GM18951 (cell line): ENCODE measurements around the gene TNN.
A peak's percentile ranks its signal among the peaks of the same experiment; 100 is the strongest.
"Not testable (repeated sequence)": the region's sequence is repeated elsewhere in the genome, so short reads cannot be mapped to it uniquely, and the experiment has no call there.

Source experiments
- POLR2A ChIP-seq: IDR thresholded peaks from 4 replicates; pipeline ENCODE4 v1.6.1; 2011; ENCODE audit warnings: mild to moderate bottlenecking; ENCODE audit not compliant: insufficient read length, insufficient read depth; ENCODE audit errors: extremely low read depth
- in situ Hi-C: fragments of 300-500 bp; cut with MboI; formaldehyde crosslinking; loops from one replicate; pipeline ENCODE4 v1.12.0; 2022; ENCODE audit warnings: low sequenced_read_pairs, mixed read lengths, inconsistent platforms; ENCODE audit not compliant: unreplicated experiment

Gene TNN, protein sequence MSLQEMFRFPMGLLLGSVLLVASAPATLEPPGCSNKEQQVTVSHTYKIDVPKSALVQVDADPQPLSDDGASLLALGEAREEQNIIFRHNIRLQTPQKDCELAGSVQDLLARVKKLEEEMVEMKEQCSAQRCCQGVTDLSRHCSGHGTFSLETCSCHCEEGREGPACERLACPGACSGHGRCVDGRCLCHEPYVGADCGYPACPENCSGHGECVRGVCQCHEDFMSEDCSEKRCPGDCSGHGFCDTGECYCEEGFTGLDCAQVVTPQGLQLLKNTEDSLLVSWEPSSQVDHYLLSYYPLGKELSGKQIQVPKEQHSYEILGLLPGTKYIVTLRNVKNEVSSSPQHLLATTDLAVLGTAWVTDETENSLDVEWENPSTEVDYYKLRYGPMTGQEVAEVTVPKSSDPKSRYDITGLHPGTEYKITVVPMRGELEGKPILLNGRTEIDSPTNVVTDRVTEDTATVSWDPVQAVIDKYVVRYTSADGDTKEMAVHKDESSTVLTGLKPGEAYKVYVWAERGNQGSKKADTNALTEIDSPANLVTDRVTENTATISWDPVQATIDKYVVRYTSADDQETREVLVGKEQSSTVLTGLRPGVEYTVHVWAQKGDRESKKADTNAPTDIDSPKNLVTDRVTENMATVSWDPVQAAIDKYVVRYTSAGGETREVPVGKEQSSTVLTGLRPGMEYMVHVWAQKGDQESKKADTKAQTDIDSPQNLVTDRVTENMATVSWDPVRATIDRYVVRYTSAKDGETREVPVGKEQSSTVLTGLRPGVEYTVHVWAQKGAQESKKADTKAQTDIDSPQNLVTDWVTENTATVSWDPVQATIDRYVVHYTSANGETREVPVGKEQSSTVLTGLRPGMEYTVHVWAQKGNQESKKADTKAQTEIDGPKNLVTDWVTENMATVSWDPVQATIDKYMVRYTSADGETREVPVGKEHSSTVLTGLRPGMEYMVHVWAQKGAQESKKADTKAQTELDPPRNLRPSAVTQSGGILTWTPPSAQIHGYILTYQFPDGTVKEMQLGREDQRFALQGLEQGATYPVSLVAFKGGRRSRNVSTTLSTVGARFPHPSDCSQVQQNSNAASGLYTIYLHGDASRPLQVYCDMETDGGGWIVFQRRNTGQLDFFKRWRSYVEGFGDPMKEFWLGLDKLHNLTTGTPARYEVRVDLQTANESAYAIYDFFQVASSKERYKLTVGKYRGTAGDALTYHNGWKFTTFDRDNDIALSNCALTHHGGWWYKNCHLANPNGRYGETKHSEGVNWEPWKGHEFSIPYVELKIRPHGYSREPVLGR (N-terminal part only)

DNA sequence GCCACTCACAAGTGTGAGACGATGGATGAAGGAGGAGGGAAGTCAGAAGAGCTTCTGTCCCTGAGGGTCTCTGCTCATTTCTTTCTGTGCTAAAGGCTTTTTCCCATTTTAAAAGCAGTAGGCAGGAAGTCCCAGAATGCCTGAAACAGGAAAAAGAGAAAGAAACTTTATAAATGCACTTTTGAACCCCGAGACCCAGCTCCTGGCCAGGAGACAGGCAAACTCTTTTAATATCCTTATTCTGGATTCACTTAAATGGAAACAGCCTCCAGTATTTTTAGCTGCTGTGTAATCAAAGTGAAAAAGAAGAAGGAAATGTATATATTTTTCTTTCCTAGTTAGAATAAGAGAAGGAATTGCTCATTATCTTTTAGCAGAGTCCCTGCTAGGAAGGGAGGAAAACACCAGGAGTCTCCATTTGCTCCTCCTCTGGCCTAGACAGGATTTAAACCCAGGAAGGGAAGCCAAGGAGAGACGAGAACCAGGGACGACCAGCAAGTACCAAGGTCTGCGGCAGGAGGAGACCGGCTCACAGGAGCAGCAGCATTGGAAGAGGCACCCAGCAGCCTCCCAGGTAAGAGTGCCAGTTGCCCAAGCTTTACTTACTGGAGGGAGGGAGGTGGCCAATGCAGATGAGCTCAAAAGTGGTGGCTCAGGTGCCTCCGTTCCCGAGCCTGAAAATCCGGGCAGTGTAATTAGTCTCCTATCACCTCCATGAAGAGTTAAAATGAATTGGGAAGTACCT lies at the start of gene TNN:
TNN (plus strand) TSS at position 472 of the 745 bp plus-strand sequence. CDS start 9,586 bp downstream, outside the sequence.
- in situ Hi-C loops: no loop called here
- TF ChIP-seq POLR2A: no peak

GRCh38 chr1:175019524-175019923 lies 48.1 kb upstream of the TNN start:
- no peak for TF ChIP-seq POLR2A
- in situ Hi-C loops: no loop called here

- TF ChIP-seq POLR2A: peak; percentile 90
- in situ Hi-C loops: no loop called here
Measured at GRCh38 chr1:175023043-175023921, 44.4 kb upstream of the TNN start, which contains the start of gene MRPS14. MRPS14 (minus strand) TSS chr1:175023425; CDS start chr1:175023408, 17 bp downstream.

DNA sequence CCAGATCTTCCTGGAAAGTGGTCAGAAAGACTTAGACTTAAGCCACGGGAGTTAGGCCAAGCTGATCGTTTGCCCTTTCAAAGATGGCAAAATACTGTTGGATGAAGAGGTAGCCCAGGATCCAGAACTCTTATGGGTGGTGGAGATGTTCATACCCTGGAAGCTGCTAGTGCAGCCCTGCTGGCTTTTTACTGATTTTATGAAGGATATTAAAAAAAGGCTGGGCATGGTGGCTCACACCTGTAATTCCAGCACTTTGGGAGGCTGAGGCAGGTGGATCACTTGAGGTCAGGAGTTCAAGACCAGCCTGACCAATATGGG lies 43.8 kb upstream of the TNN start:
- in situ Hi-C loops: not testable (repeated sequence)

DNA sequence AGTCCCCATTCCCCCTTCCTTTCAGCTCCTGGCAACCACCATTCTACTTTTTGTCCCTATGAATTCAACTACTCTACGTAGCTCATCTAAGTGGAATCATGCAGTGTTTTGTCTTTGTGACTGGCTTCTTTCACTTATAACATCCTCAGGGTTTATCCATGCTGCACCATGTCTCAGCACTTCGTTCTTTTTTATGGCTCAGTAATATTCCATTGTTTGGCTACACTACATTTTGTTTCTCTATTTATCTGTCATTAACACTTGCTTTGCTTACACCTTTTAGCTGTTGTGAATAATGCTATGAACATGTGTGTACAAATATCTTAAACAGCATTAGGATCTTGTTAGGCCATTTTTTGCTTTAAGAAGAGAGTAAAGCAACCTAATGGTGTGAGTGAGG lies 42.9 kb upstream of the TNN start:
- no peak for TF ChIP-seq POLR2A

GRCh38 chr1:175033953-175034352 lies 33.7 kb upstream of the TNN start:
- in situ Hi-C loops: loop anchor here (5.0 to 25.0 kb wide), 2 partner anchors 103 to 303 kb away; no protein-coding TSS in a partner anchor
- no peak for TF ChIP-seq POLR2A

More for the DNA sequence above, 42.9 kb upstream of the TNN start:
- in situ Hi-C loops: loop anchor here (25.0 kb wide), 1 partner anchor 313 kb away; no protein-coding TSS in a partner anchor

DNA sequence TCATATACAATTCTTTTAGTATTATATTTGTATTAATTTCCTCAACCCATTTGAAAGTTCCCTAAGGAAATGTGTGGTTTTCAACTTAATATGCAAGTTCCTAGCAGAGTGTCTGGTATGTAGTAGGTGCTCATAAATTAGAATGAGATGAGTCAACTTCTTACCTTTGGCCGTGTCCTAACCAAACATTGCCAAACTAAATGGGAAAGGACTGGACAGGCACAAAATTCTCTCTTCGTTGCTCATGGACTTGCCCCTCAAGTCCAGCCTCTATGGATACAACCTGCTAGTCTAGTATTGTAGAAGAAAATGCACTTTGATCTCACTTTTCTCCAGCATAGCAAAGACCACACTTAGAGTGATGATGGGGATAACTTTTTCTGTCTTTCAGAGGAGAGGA lies 32.9 kb upstream of the TNN start:
- no peak for TF ChIP-seq POLR2A
- in situ Hi-C loops: loop anchor here (5.0 to 25.0 kb wide), 2 partner anchors 103 to 303 kb away; no protein-coding TSS in a partner anchor

- TF ChIP-seq POLR2A: no peak
- in situ Hi-C loops: loop anchor here (25.0 kb wide), 1 partner anchor 301 kb away; no protein-coding TSS in a partner anchor
Measured at GRCh38 chr1:175035865-175036264, 31.8 kb upstream of the TNN start.

GRCh38 chr1:175036476-175036875 lies 31.2 kb upstream of the TNN start:
- in situ Hi-C loops: loop anchor here (25.0 kb wide), 1 partner anchor 301 kb away; no protein-coding TSS in a partner anchor
- no peak for TF ChIP-seq POLR2A

- no peak for TF ChIP-seq POLR2A
- in situ Hi-C loops: loop anchor here (25.0 kb wide), 1 partner anchor 300 kb away; no protein-coding TSS in a partner anchor
Measured at GRCh38 chr1:175037416-175037815, 30.2 kb upstream of the TNN start.

GRCh38 chr1:175040324-175040879 lies 27.2 kb upstream of the TNN start:
- in situ Hi-C loops: loop anchor here (25.0 kb wide), 1 partner anchor 297 kb away; no protein-coding TSS in a partner anchor

GRCh38 chr1:175042650-175043049 lies 25.0 kb upstream of the TNN start:
- TF ChIP-seq POLR2A: no peak
- in situ Hi-C loops: loop anchor here (25.0 kb wide), 1 partner anchor 295 kb away; no protein-coding TSS in a partner anchor

More at GRCh38 chr1:175040324-175040879, 27.2 kb upstream of the TNN start:
- TF ChIP-seq POLR2A: no peak
